Activated CD8-positive, alpha-beta memory T cell treated with anti-CD3 and anti-CD28 coated beads, Interleukin-2, amount 50 U/mL, for 24 hours (primary cell): ENCODE data around the gene CDIP1.
A peak's percentile ranks its signal among the peaks of the same experiment; 100 is the strongest.
"Not testable (repeated sequence)": the region's sequence is repeated elsewhere in the genome, so short reads cannot be mapped to it uniquely, and the experiment has no call there.

Experiments used
- DNase-seq: peaks from one replicate; pipeline ENCODE4 v3.0.0-alpha.2; 2020; ENCODE audit errors: extremely low read depth

CDIP1 gene

GRCh38 chr16:4538350-4539235 is at the start of gene CDIP1:
CDIP1 (minus strand) TSS chr16:4538773; CDS start chr16:4514130, 24,643 bp downstream.
- DNase-seq: peak; percentile 87

DNA sequence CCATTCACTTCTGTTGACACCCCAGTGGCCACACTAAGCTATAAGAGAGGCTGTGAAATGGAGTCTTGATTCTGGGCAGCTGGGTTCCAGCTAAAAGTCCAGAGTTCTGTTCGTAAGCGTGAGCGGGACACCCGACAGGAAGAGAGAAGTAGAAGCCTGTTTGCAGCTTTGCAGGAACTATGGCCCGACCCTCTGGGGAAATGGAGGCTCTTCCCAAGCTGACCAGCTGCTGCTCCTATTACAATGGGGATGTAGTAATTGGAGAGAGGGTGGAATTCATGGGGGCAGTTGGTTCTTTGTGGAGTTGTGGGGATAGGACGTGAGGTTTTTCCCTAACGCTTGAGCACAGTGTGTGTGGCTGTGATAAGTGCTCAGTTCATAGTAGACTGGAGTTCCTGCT is 47.7 kb upstream of the CDIP1 start:
- DNase-seq: no peak

DNA sequence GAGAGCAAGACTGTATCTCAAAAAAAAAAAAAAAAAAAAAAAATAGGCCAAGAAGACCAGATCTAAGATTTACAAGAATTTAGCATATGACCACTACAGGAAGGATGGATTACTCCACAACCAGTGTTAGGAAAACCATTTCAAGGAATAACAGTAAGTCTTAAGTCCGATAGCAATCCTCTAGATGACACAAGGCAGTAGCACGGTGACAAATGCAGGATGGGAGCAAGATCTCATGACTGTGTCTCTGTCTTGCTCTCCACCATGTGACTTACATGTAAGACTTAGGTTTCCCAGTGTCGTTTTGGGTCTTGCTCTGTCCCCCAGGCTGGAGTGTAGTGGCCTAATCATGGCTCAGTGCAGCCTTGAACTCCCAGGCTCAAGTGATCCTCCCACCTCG is 45.3 kb upstream of the CDIP1 start:
- DNase-seq: no peak

DNA sequence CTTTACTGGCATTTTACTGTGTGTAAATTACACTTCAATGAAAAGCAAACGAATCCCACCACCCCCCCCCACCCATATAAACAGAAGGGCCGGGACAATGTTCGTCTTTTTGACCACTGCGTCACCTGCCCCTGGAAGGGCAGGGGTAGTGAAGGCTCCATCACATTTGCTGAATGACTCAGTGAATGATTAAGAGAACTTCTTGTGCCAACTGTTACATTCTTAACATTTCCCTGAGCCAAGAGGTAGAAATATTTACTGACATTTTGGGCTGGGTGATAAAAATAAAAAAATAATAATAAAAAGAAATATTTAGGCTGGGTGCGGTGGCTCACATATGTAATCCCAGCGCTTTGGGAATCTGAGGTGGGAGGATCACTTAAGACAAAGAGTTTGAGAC is 41.7 kb upstream of the CDIP1 start:
- no peak for DNase-seq

- DNase-seq: no peak
Measured at GRCh38 chr16:4578961-4579530, 40.5 kb upstream of the CDIP1 start.

DNA sequence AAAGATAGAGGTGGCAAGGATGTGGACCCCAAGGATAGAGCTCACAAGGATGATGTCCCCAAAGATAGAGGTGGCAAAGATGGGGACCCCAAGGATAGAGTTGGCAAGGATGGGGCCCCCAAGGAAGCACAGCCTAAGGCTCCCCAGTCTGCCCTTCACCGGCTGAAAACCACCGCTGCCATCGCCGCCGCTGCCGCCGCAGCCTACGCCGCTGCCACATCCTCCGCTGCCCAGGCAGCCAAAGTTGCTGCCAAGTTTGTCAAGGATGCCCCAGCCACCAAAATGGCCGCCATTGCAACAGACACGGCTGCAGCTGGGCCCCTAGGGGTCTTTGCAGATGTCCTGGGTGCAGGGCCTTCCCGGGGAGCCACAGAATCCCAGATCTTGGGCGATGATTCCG is 37.4 kb upstream of the CDIP1 start:
- no peak for DNase-seq

- DNase-seq: no peak
Measured at GRCh38 chr16:4574919-4575705, 36.5 kb upstream of the CDIP1 start.

- not testable (repeated sequence) for DNase-seq
Measured at GRCh38 chr16:4573926-4574325, 35.4 kb upstream of the CDIP1 start.

DNA sequence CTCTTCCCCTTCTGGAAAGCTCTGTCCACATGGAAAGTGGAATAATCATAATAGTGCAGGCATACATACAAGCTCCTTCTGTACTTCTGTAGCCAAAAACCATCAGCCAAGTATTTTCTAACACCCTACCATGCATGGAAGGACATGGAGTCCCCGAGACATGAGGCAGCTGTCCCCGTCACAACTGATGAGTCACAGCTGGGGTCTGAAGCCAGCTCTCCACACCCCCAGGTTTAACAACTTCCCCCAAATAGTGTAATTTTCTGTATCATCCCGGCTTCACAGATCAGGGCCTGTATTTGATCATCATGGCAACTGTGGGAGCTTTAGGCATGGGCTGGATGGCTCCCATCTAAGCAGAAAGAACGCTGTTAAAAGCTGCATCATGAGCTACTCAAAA is 34.1 kb upstream of the CDIP1 start:
- DNase-seq: no peak

DNA sequence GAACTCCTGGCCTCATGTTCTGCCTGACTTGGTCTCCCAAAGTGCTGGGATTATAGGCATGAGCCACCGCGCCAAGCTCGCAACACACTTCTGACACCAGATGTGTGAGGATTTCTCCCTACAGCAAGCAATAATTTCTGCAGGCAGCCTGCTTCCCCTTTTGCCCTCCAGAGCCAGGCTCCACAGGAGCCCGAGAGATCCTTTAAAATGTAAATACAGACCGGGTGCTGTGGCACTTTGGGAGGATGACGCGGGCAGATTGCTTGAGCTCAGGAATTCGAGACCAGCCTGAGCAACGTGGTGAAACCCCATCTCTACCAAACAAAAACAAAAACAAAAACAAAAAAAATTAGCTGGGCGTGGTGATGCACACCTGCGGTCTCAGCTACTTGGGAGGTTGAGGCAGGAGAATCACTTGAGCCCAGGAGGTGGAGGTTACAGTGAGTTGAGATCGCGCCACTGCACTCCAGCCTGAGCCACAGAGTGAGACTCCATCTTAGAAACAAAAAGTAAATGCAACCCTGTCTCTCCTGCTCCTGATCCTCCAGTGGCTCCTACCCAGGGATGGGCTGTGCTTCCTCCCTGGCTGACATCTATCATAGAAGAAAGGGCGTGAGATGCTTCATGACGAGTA is 32.2 kb upstream of the CDIP1 start:
- no peak for DNase-seq

DNA sequence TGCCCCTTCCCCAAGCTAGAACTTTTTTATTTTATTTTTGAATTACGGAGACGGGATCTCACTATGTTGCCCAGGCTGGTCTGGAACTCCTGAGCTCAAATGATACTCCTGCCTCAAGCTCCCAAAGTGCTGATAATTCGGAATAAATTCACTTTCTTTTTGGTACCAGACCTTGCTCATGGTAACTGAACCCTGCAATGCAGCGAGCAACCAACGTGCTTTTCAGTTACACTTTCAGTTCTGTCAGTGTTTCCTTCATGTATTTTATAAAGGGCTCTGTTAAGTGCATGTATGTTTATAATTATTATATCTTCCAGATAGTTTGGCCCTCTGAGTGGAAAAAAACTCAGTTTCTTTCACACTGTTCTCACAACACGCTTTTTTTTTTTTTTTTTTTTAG is 31.5 kb upstream of the CDIP1 start:
- no peak for DNase-seq

DNA sequence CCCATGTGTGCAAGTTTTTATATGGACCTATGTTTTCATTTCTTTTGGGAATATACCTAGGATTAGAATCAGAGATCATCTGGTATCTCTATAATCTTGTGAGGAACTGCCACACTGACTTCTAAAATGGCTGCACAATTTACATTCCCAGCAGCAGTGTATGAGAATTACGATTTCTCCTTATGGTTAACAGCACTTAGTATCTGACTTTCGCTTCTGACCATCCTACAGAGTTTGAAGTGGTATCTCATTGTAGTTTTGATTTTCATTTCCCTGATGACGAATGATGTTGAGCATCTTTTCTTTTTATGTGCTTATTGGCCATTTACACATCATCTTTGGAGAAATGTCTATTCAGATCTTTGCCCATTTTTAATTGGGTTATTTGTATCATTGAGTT is 27.6 kb upstream of the CDIP1 start:
- no peak for DNase-seq

- no peak for DNase-seq
Measured at GRCh38 chr16:4564661-4565267, 26.2 kb upstream of the CDIP1 start.

DNA sequence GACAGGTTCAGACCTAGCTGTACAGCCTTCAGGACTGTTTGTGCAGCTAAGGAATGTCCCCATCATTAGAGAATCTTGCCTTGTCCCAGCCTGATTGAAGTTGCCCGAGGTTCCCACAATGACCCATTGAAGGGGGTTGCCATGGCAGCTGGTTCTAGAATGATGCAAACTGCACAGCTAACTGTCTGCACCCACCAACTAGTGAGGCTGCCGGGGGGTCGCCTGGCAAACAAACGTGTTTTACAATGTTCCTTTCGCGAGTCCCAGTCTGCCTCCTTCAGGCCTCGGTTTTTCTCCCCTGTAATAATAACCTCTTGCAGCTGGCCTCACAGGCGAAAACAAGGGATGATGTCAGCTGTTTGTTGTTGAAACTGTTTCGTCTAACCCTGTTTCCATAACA is 23.0 kb upstream of the CDIP1 start:
- DNase-seq: no peak

- no peak for DNase-seq
Measured at GRCh38 chr16:4557973-4558372, 19.4 kb upstream of the CDIP1 start.

DNA sequence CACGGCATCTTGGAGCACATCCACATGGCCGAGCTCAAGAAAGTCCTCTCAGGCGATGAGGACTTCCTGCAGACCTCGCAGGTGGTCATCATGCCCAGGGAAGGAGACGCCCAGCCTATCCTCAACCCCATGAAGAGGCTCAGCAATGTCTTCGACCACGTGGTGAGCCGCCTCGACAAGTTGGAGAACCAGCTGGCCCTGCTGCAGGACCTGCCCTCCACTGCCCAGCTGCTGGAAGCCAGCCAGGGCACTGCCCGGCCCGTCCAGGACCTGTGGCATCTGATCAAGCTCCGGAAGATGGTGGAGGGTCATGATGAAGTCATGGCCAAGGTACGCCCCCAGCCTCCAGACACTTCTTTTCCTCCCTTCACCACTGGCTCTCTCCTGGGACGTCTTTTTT is 18.0 kb upstream of the CDIP1 start:
- no peak for DNase-seq

GRCh38 chr16:4556112-4556511 is 17.5 kb upstream of the CDIP1 start, which contains the start of gene C16orf96:
C16orf96 (plus strand) TSS chr16:4556340; CDS start chr16:4556490, 150 bp downstream.
- no peak for DNase-seq

- no peak for DNase-seq
Measured at GRCh38 chr16:4552541-4552940, 14.0 kb upstream of the CDIP1 start.

DNA sequence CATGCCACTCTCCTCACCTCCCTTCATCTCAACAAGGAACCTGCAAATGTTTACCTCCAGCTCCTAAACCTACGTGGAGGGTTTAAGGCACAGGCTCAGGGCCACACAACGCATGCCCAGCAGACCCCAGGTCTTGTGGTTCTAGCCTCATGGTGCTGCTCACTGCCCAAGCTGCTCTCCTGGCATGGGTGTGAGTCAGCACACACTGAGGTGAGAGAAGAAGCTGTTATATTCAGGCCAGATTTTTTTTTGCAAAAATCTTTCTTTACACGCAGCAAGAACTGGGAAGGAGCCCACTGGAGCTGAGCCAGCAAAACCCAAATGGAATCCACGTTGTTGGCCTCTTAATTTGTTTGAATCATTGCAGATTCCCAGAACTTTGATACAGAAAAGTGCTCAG is 12.0 kb upstream of the CDIP1 start:
- no peak for DNase-seq

GRCh38 chr16:4548124-4548523 is 9.6 kb upstream of the CDIP1 start:
- DNase-seq: no peak

- DNase-seq: no peak
Measured at GRCh38 chr16:4544473-4544872, 5.9 kb upstream of the CDIP1 start.
